Neural cell (in vitro differentiated cells): Measurements from ENCODE around the gene LRIG1. TPM values are rescaled to one million over a fixed set of nuclear protein-coding genes. Genes with fewer than 3 reads are reported as not detected.

Experiments used
- H2AFZ ChIP-seq: fragments of 200-600, 300-800 bp; sonication (generic), shearing (Covaris generic); 2 replicates; pipeline ENCODE4 v1.6.0; 2014; ENCODE audit warnings: low read depth, mild to moderate bottlenecking, antibody characterized with exemption, low read length, moderate library complexity
- H3F3A ChIP-seq: fragments of 200-600 bp; shearing (Covaris generic); 2 replicates; pipeline ENCODE4 v1.6.1; 2016; ENCODE audit warnings: mild to moderate bottlenecking, moderate library complexity, mixed read lengths, antibody characterized with exemption, low read length; ENCODE audit not compliant: insufficient read depth, poor library complexity, severe bottlenecking
- H3K27ac ChIP-seq: fragments of 200-600, 300-800 bp; sonication (generic), shearing (Covaris generic); 2 replicates; pipeline ENCODE4 v1.5.1; 2014; ENCODE audit warnings: mild to moderate bottlenecking, low read length, moderate library complexity
- H3K27me3 ChIP-seq: fragments of 300-800, 200-600 bp; sonication (generic), shearing (Covaris generic); 2 replicates; pipeline ENCODE4 v1.6.0; 2014; ENCODE audit warnings: mild to moderate bottlenecking, low read depth, low read length, moderate library complexity; ENCODE audit not compliant: insufficient read depth
- H3K36me3 ChIP-seq: fragments of 300-800, 200-600 bp; sonication (generic), shearing (Covaris generic); 2 replicates; pipeline ENCODE4 v1.5.1; 2014; ENCODE audit warnings: mild to moderate bottlenecking, antibody characterized with exemption, low read length, moderate library complexity; ENCODE audit not compliant: insufficient read depth
- H3K4me2 ChIP-seq: fragments of 300-800, 200-600 bp; sonication (generic), shearing (Covaris generic); 2 replicates; pipeline ENCODE4 v1.6.0; 2014; ENCODE audit warnings: mild to moderate bottlenecking, low read length
- H3K4me3 ChIP-seq: fragments of 300-800, 200-600 bp; sonication (generic), shearing (Covaris generic); 2 replicates; pipeline ENCODE4 v1.5.1; 2014; ENCODE audit warnings: mild to moderate bottlenecking, low read length, moderate library complexity
- H3K79me2 ChIP-seq: fragments of 200-600 bp; shearing (Covaris generic); replicated peaks from 2 replicates; pipeline ENCODE4 v1.6.0; 2014; ENCODE audit warnings: mild to moderate bottlenecking, low read length, moderate library complexity; ENCODE audit not compliant: insufficient read depth
- H3K9ac ChIP-seq: fragments of 300-800, 200-600 bp; sonication (generic), shearing (Covaris generic); 2 replicates; pipeline ENCODE4 v1.6.1; 2016; ENCODE audit warnings: mild to moderate bottlenecking, low read length, mixed read lengths
- H3K9me2 ChIP-seq: fragments of 200-600 bp; shearing (Covaris generic); 2 replicates; pipeline ENCODE4 v1.6.1; 2016; ENCODE audit warnings: mild to moderate bottlenecking, low read length, mixed read lengths; ENCODE audit not compliant: insufficient read depth
- H3K9me3 ChIP-seq: fragments of 200-600, 300-800 bp; sonication (generic), shearing (Covaris generic); 2 replicates; pipeline ENCODE4 v1.6.1; 2016; ENCODE audit warnings: mild to moderate bottlenecking, mixed run types, low read length, moderate library complexity, mixed read lengths
- H4K20me1 ChIP-seq: fragments of 200-600 bp; shearing (Covaris generic); 2 replicates; pipeline ENCODE4 v1.6.1; 2016; ENCODE audit warnings: mild to moderate bottlenecking, mixed run types; ENCODE audit not compliant: insufficient read depth
- EP300 ChIP-seq: fragments of 450-650 bp; conservative IDR thresholded peaks from 2 replicates; pipeline ENCODE4 v1.6.1; 2014; ENCODE audit warnings: antibody characterized with exemption, mild to moderate bottlenecking, moderate library complexity; ENCODE audit not compliant: poor library complexity, severe bottlenecking
- EZH2 ChIP-seq: fragments of 200-600, 300-800 bp; shearing (Covaris generic), sonication (generic); IDR thresholded peaks from 2 replicates; pipeline ENCODE4 v1.6.1; 2014; ENCODE audit warnings: antibody characterized with exemption, low read length, borderline replicate concordance, mild to moderate bottlenecking; ENCODE audit not compliant: insufficient read depth, poor library complexity, severe bottlenecking
- MXI1 ChIP-seq: fragments of 450-650 bp; conservative IDR thresholded peaks from 2 replicates; pipeline ENCODE4 v1.6.1; 2014; ENCODE audit warnings: antibody characterized with exemption, mild to moderate bottlenecking; ENCODE audit not compliant: poor library complexity, severe bottlenecking
- POLR2AphosphoS5 ChIP-seq: IDR thresholded peaks from 2 replicates; pipeline ENCODE4 v1.6.1; 2012
- RAD21 ChIP-seq: fragments of 450-650 bp; conservative IDR thresholded peaks from 2 replicates; pipeline ENCODE4 v1.6.1; 2014; ENCODE audit warnings: antibody characterized with exemption, mild to moderate bottlenecking, moderate library complexity
- SMC3 ChIP-seq: fragments of 450-650 bp; conservative IDR thresholded peaks from 2 replicates; pipeline ENCODE4 v1.6.1; 2014; ENCODE audit warnings: antibody characterized with exemption, mild to moderate bottlenecking, moderate library complexity; ENCODE audit not compliant: poor library complexity
- TAF1 ChIP-seq: IDR thresholded peaks from 2 replicates; pipeline ENCODE4 v1.6.1; 2012; ENCODE audit warnings: low read depth
- polyA plus RNA-seq: library from polyadenylated mRNA; depleted of rRNA; stranded (reverse); fragments of >200 nt; gene quantifications from 2 replicates; pipeline ENCODE4 v1.2.3, GENCODE V29; 2014
- TF ChIP-seq, protein P1 (sequence below): fragments of 450-650 bp; IDR thresholded peaks from 2 replicates; pipeline ENCODE4 v1.5.1; 2014; ENCODE audit warnings: antibody characterized with exemption, mild to moderate bottlenecking, moderate library complexity; ENCODE audit not compliant: poor library complexity, severe bottlenecking
- TF ChIP-seq, protein P2 (sequence below): IDR thresholded peaks from 2 replicates; pipeline ENCODE4 v1.6.1; 2012; ENCODE audit warnings: borderline replicate concordance

Gene LRIG1
- polyA plus RNA-seq, 1 donor from 2014 or later = 7.1 TPM

DNA sequence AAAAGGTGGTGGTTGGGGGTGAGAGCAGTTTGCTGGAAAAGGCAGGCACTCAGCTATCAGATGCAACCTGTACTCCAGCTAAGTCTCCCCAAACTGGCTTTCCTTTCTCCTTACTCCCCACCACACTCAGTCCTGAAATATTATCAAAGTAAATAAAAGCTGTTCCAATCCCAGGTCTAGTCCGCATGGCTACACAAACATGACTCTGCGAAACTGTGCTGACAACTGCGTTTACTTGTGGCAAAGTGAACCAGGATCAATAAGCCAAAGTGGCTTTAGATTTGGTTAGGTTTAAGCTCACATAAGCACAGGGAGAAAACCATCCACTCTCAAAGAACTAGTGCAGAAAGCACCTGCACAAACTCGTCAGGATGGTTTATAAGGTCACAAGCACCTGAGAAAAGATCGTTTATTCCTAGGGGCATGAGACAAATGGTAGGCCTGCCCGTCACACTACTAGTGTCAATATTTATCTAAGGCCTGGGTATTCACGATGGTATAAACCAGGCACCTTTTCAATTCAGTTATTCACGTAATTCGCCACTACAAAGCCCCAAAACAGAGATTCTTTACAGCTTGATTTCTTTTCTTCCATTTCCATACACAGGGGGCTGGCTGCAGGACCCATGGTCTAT lies 25.3 kb downstream of the LRIG1 start:
- H3K4me3 ChIP-seq = no peak overlapping the region
- H3K4me2 ChIP-seq = no peak overlapping the region
- H3F3A ChIP-seq = no peaks in the 10 kb centered on the region
- no peaks in the 10 kb centered on the region for H3K36me3 ChIP-seq
- no peak overlapping the region for H3K27ac ChIP-seq
- H3K79me2 ChIP-seq = peaks cover 57% of the 10 kb centered on the region
- no peaks in the 10 kb centered on the region for H3K27me3 ChIP-seq
- H2AFZ ChIP-seq = no peak overlapping the region
- H3K9me3 ChIP-seq = no peaks in the 10 kb centered on the region
- H3K9me2 ChIP-seq = no peaks in the 10 kb centered on the region
- H3K9ac ChIP-seq = no peak overlapping the region
- TF ChIP-seq, protein P1, sequence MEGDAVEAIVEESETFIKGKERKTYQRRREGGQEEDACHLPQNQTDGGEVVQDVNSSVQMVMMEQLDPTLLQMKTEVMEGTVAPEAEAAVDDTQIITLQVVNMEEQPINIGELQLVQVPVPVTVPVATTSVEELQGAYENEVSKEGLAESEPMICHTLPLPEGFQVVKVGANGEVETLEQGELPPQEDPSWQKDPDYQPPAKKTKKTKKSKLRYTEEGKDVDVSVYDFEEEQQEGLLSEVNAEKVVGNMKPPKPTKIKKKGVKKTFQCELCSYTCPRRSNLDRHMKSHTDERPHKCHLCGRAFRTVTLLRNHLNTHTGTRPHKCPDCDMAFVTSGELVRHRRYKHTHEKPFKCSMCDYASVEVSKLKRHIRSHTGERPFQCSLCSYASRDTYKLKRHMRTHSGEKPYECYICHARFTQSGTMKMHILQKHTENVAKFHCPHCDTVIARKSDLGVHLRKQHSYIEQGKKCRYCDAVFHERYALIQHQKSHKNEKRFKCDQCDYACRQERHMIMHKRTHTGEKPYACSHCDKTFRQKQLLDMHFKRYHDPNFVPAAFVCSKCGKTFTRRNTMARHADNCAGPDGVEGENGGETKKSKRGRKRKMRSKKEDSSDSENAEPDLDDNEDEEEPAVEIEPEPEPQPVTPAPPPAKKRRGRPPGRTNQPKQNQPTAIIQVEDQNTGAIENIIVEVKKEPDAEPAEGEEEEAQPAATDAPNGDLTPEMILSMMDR = no peak
- TF ChIP-seq TAF1 (no peak), RAD21 (no peak), MXI1 (no peak), EP300 (no peak), POLR2AphosphoS5 (no peak), EZH2 (no peak), SMC3 (no peak)
- TF ChIP-seq, protein P2, sequence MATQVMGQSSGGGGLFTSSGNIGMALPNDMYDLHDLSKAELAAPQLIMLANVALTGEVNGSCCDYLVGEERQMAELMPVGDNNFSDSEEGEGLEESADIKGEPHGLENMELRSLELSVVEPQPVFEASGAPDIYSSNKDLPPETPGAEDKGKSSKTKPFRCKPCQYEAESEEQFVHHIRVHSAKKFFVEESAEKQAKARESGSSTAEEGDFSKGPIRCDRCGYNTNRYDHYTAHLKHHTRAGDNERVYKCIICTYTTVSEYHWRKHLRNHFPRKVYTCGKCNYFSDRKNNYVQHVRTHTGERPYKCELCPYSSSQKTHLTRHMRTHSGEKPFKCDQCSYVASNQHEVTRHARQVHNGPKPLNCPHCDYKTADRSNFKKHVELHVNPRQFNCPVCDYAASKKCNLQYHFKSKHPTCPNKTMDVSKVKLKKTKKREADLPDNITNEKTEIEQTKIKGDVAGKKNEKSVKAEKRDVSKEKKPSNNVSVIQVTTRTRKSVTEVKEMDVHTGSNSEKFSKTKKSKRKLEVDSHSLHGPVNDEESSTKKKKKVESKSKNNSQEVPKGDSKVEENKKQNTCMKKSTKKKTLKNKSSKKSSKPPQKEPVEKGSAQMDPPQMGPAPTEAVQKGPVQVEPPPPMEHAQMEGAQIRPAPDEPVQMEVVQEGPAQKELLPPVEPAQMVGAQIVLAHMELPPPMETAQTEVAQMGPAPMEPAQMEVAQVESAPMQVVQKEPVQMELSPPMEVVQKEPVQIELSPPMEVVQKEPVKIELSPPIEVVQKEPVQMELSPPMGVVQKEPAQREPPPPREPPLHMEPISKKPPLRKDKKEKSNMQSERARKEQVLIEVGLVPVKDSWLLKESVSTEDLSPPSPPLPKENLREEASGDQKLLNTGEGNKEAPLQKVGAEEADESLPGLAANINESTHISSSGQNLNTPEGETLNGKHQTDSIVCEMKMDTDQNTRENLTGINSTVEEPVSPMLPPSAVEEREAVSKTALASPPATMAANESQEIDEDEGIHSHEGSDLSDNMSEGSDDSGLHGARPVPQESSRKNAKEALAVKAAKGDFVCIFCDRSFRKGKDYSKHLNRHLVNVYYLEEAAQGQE = no peak
- H4K20me1 ChIP-seq = no peaks in the 10 kb centered on the region

DNA sequence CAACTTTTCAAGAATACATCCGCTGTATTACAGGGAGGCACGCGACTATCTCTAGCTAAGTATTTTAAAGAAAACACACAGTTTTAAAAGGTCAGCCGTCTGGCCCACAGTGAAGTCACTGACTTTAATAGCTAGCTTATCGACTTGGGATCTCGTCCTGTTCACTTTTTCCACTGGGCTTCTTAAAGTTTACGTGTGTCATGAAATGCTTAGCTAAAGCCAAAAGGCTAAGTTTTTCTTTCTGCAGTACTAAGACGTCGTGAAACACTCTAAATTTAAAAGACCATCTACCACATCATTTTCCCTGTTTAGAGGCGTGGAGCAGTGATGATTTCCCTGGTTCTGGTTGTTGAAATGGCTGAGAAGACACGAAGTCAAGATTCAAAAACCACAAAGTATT lies 27.1 kb downstream of the LRIG1 start:
- no peaks in the 10 kb centered on the region for H3F3A ChIP-seq
- peaks cover 74% of the 10 kb centered on the region for H3K79me2 ChIP-seq
- no peaks in the 10 kb centered on the region for H4K20me1 ChIP-seq
- H3K9ac ChIP-seq = no peak overlapping the region
- H3K9me2 ChIP-seq = no peaks in the 10 kb centered on the region
- TF ChIP-seq, protein P2 = no peak
- TF ChIP-seq POLR2AphosphoS5 (no peak), EZH2 (no peak), EP300 (no peak), RAD21 (no peak), SMC3 (no peak), MXI1 (no peak), TAF1 (no peak)
- TF ChIP-seq, protein P1 = no peak
- no peak overlapping the region for H3K4me3 ChIP-seq
- no peak overlapping the region for H3K4me2 ChIP-seq
- H3K27ac ChIP-seq = no peak overlapping the region
- no peaks in the 10 kb centered on the region for H3K9me3 ChIP-seq
- H3K27me3 ChIP-seq = peaks cover 8% of the 10 kb centered on the region
- no peak overlapping the region for H2AFZ ChIP-seq
- H3K36me3 ChIP-seq = no peaks in the 10 kb centered on the region
